Right hindlimb (tissue), 1 donor: ENCODE data around the gene HLA-DRA.
A peak's percentile ranks its signal among the peaks of the same experiment; 100 is the strongest.

ENCODE experiments used
- DNase-seq: peaks from one replicate; pipeline ENCODE4 v3.0.0-alpha.2; 2018

The HLA-DRA gene

GRCh38 chr6:32439602-32440214, at the start of gene HLA-DRA:
Gene HLA-DRA (plus strand): TSS chr6:32439887. CDS start chr6:32439951, 64 bp downstream.
- no peak for DNase-seq

- DNase-seq = no peak
These were observed 48.2 kb upstream of the HLA-DRA start for GRCh38 chr6:32391505-32391904.

- DNase-seq = peak; percentile 45
These were observed 45.8 kb upstream of the HLA-DRA start for GRCh38 chr6:32393665-32394420.

- DNase-seq = no peak
These were observed 43.7 kb upstream of the HLA-DRA start for GRCh38 chr6:32396028-32396427.

- DNase-seq = no peak
These were observed 42.3 kb upstream of the HLA-DRA start for GRCh38 chr6:32397252-32397920.

GRCh38 chr6:32401284-32401963, 38.3 kb upstream of the HLA-DRA start:
- DNase-seq = no peak

GRCh38 chr6:32402812-32403211, 36.9 kb upstream of the HLA-DRA start:
- no peak for DNase-seq

DNA sequence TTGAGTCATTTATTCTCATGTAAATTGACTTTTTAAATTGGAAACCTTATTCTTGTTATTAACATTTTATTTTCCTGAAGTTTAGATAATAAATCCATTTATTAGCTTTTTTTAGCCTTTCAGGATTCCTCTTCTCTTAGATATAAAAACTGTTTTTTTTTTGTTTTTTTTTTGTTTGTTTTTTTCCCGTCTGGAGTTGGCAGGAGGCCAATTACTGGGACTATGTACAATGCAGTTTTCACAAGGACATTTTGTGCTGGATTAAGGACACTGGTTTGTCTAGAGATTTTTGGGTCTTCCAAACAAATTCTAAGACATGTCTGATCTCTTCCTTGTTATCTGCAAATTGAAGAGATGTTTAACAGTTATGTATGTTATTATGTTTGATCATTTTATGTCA, 34.0 kb upstream of the HLA-DRA start:
- no peak for DNase-seq

DNA sequence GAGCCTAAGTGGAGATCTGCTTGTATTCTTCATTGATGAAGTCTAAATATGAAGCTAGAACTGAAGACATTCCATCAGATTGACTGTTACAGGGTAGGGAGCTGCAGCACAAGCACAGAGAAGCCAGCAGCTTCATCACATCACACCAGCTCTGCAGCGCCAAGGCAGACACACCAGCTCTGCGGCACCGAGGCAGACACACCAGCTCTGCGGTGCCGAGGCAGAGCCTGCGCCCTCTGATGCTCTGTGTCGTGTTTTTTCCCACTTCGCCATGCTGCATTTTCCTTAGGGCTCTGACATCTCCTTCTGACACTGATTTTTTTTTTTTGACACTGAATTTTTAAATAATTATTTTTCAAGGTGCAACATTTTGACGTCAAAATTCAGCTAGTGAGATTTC, 33.5 kb upstream of the HLA-DRA start:
- no peak for DNase-seq

DNA sequence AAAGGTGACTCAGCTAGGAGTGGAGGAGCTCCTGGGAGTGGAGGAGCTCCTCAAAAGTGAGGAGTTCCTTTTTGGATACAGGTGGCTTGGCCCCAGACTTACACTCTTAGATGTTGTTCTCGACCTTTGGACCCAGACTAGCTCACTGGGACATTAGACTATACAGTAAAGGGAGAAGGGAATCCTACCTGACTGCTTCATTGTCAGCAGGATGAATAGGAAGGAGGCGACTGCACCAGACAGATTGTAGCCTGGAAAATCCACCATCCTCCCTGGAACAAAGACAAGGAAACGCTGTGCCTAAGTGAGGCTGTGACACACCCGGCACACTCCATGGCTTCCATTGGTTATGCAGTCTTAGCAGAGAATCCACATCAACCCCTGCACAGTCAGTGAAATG, 32.8 kb upstream of the HLA-DRA start, which contains the start of gene BTNL2:
BTNL2 (minus strand) TSS at position 325 of the 400 bp plus-strand sequence; CDS start at position 267, 58 bp downstream.
- no peak for DNase-seq

GRCh38 chr6:32410906-32411305, 28.8 kb upstream of the HLA-DRA start:
- DNase-seq = no peak

DNA sequence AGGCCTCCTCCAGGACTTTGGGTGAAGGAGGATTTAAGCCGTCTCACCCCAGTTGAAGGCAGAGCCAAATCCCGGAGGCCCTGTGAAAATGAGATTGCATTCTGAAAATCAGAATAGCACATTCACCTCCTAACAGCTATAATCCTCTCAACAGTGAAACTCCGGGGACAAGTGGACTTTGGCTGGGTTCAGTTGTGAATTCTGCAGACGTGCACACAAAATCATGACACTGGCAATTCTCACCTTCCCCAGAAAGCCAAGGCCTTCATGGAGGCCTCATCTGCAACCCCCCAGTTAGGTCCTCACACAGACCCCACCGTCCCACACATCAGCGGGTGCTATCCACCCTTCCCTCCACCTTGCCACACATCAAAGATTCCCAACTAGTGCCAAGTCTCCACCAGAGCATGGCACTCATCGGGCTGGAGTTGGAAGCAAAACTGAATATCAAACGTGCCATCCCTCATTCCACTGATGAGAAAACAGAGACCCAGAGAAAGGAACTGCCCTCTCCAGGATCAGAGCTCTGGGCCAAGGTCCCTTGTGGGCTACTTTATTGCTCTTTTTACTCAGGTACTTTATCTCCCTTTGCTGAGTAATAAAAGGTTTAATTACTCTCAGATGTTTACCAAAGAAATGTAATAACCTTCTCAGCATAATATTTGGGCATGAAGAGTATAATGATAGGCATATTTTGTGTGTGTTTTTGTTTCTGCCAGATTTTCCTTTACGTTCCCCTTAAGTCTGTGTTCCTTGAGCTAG, 27.9 kb upstream of the HLA-DRA start:
- DNase-seq = no peak

DNA sequence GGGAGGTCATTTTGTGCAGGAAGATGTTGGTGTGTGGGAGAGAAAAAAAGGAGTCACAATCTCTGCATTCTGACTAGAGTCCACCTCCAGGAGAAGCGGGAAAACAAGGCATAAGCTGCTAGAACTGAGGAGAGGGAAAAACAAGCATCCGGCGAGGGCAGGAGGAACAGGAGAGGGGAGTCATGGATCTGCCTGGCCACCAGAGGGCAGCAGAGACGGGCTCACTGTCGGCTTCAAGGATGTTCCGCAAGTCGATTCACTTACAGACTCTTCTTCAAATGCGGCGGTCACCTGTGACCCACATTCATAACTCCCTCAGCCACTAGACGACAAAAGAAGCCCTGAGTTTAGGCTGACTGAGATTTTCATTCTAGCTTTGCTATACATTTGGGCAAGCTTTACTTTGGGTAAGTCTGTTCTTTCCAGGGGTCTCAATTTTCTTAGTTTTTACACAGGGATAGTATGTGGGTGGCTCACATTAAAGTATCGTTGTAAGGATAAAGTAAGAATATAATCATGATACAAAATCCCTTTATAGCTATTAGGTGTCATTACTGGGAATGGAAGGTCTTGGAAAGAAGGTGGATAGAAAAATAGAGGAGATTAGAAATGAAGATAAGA, 26.1 kb upstream of the HLA-DRA start:
- peak; percentile 82 for DNase-seq

GRCh38 chr6:32415521-32416019, 24.1 kb upstream of the HLA-DRA start:
- DNase-seq = peak; percentile 75

- no peak for DNase-seq
These were observed 23.7 kb upstream of the HLA-DRA start for GRCh38 chr6:32416036-32416435.

DNA sequence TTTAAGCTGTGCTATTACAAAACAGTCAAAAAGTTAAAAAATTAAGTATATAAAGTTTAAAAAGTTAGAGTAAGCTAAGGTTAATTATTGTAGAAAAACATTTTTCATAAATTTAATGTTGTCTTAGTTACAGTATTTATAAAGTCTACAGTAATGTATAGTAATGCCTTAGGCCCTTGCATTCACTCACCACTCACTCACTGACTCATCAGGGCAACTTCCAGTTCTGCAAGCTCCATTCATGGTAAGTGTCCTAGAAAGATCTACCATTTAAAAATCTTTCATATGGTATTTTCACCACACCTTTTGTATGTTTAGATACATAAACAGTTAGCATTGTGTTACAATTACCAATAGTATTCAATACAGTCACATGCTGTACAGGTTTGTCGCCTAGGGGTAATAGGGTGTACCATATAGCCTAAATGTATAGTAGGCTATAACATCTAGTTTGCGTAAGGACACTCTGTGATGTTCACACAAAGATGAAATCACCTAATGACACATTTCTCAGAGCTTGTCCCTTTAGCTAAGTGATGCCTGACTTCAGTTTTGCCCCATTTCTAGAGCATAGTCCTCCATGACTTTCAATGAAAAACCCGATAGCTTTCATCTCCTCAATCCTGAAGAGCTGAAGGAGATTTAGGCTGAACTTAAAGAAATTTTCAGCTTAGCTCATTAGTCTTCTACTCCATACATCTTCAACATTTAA, 14.9 kb upstream of the HLA-DRA start:
- DNase-seq = no peak

- no peak for DNase-seq
These were observed 13.3 kb upstream of the HLA-DRA start for GRCh38 chr6:32426338-32426737.

DNA sequence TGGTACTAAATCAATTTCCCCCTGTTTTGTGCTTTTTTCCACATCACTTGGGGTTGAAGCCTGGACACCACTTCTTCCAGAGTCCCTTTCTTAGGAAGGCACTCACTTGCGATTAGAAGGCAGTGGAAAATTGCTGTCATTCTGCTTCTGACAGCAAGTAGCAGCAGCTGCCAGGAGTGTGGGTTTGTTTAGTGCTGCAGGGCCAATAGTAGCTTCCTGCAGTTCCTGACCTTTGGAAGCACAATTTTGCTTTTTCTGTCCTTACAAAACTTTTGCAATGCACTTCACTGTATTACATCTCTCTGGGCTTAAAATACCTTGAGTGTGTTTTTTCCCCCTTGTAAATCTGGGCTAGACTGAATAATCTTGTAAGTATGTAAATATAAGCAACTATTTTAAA, 12.5 kb upstream of the HLA-DRA start:
- no peak for DNase-seq

GRCh38 chr6:32427934-32428474, 11.7 kb upstream of the HLA-DRA start:
- no peak for DNase-seq

- no peak for DNase-seq
These were observed 9.5 kb upstream of the HLA-DRA start for GRCh38 chr6:32430179-32430578.

GRCh38 chr6:32431142-32431541, 8.5 kb upstream of the HLA-DRA start:
- no peak for DNase-seq
